Measurements from ENCODE around the gene DEPP1.
A peak's percentile ranks its signal among the peaks of the same experiment; 100 is the strongest.

The DEPP1 gene

DNA sequence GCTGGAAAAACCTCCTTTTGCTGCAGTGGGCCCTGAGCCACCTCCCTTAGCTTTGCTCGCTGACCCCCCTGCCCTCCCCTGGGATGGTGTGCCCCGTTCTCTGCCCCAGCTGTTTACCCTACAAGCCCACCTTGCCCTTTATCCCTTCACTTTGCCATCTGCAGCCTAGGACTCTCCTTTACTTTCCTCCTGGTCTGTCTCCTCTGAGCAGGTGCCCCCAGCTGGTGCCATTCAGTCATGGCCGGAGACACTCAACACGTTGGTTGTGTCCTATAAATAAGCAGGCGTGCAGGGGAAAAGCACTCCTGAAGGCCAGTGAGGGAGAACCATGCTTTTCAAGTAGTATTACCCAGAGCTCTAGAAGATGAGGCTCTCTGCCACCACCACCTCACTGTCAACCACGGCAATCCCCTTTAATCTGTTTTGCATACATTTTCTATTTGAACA lies 12.9 kb downstream of the DEPP1 start:
- no peak for DNase-seq

DNA sequence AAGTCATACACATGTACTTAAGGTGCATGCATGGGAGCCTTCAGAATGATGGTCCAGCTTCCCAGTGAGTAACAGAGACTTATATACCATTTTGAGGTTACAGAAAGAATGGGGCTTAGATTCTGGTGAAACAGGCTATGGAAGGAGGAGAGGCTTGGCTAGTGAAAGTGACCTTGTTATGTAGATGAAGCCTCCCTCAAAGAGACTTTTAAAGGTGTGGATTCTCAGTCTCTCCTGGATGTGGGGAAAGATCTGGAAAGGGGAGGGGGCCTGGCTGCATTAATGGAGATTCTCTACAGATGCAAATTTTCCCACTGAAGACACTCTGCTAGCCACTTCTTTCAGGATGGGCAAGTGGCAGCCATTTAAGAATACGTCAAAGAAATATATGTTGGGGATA lies 13.5 kb downstream of the DEPP1 start:
- DNase-seq, result no peak

- DNase-seq, result no peak
These were observed 14.6 kb downstream of the DEPP1 start for GRCh38 chr10:44963772-44964633.

DNA sequence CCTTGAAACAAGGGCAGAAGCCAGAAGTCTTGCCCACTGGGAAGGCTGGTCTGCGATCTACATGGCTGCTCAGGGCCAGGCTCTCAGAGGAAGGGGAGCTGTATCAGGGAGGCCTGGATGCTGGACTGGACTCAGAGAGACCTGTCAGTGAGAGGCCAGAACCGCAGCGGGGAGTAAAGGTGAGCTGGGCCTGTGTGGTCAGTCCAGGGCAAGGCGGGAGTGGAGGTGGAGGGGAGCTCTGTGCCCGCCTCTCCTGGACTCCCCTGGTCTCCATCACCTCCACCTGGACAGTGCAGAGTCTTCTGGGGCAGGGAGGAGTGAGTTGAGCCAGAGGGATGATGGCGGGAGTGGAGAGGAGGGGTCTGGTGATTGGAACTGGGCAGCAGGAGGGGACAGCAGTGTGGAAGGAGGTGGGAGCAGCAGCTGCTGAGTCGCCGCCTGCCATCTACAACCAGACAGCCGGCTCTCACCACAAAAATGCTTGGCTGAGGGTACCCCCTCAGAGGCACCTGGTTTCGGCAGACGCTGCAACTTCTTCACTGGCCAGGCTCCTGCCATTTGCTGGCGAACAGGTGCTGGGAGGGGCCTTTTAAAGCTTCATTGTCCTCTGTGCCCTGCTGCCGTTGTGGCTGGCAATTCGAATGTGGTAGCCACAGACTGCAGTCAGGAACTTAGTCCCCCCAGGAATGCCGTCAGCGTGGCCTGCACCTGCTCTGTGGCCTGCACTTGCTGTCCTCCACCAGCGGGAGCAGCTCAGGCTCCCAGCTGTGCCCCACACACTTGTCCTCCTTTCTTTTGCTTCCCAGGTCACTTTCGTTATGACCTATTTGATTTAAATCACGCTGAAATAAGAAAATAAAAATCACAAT lies 15.5 kb downstream of the DEPP1 start:
- DNase-seq, result no peak

GRCh38 chr10:44961931-44962750 lies 16.5 kb downstream of the DEPP1 start:
- DNase-seq, result no peak

- DNase-seq, result no peak
These were observed 17.4 kb downstream of the DEPP1 start for GRCh38 chr10:44961230-44961571.

- DNase-seq, result no peak
These were observed 18.0 kb downstream of the DEPP1 start for GRCh38 chr10:44960482-44961229.

DNA sequence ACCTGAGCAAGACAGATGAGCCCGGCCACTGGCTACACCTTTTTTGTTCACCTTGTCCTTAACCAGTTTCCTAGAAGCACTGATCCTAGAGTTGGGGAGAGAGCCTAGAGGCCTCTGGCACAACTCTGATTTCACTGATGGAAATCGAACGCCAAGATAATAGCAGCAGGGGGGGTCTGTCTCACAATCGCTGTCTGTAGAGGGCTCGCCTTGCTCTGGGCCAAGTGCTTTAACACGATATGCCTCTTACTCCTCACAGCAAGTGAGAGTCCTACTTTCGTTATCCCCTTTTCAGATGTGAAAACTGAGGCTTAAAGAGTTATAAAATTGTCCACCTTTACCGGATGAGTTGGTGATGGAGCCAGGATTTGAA lies 18.5 kb downstream of the DEPP1 start:
- DNase-seq, result no peak

DNA sequence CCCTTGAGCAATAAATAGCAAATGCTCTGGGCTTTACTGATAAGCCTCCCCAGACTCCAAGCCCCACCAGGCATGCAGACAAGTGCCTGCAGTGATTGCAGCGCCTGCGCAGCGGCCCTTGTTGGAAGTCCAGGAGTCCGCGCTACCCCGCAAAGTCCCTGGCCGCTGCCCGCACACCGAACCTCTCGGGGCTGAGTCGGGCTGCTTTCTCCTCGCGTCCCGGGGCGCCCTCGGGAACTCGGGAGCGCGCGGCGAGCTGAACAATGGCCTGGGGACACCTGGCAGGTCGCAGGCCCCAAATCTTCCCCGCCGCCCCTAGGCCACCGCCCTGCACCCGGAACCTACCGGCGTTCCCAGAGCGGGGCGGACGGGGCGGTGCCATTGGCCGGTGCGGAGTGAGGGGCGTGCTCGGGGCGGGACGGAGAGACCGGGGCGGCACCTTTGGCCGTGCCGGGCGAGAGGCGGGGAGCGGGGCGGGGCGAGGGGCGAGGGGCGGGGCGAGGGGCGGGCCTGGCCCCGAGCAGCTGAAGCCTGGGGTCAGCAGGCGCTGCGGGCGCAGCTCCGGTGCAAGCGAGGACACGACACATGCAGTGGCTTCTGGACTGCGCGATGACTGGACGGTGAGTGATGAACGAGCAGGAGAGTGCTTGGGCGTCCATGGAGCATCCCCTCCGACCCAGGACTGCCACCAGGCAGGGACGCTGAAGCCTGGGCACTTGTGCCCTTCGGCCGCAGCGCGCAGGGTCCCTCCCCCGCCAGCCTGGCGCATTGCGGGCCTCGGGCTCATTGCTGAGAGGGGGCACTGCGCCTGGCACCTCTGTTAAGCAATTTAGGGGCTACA lies 19.1 kb downstream of the DEPP1 start, which contains the start of gene RASSF4:
RASSF4 (plus strand) TSS at position 556 of the 841 bp plus-strand sequence. CDS start 10,401 bp downstream, outside the sequence.
- DNase-seq, result peak; percentile 94 to 95

- no peak for DNase-seq
These were observed 19.7 kb downstream of the DEPP1 start for GRCh38 chr10:44958898-44959246.

DNA sequence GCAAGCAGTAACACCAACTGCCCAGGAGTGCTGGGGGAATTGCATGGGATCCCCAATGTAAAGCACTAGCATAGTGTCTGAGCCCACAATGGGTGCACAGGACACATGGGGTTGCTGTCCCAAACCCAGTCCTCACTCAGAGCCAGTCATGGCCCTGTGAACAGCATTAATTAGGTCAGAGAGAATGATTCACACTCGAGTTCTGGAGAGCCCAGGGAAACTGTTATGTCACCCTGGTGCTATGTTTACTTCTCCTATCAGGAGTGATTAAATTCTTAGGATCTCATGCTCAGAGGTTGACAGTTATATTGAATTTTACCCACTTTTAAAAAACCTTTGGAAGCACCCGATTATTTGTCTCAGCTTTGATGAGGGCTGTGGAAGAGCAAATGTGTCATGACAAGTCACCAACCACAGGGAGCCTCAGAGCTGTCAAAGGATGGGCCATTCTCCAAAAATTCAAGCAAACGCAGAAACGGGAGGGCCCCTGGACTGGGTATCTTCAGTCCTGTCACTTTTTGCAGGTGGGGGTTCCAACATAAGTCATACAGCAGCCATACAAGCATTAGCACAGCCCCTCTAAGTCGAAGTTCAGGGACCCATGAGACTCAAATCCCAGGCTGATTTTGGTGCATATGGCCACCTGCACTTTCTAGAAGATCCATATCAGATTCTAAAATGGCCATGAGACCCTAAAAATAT lies 20.3 kb downstream of the DEPP1 start:
- DNase-seq, result no peak

GRCh38 chr10:44956717-44957706 lies 21.6 kb downstream of the DEPP1 start:
- DNase-seq, result no peak

- DNase-seq, result no peak
These were observed 22.4 kb downstream of the DEPP1 start for GRCh38 chr10:44956226-44956625.

- DNase-seq, result no peak
These were observed 23.1 kb downstream of the DEPP1 start for GRCh38 chr10:44955413-44956070.

DNA sequence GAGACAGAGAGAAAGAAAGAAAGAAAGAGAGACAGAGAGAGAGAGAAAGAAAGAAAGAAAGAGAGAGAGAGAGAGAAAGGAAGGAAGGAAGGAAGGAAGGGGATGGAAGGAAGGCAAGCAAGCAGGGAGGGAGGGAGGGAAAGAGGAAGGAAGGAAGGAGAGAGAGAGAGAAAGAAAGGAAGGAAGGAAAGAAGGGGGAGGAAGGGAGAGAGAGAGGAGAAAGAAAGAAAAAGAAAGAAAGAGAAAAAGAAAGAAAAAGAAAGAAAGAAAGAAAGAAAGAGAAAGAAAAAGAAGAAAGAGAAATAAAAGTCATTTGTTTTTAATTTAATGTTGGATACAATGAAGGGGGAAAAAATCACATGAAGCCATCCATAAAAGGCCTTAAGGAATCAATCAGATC lies 23.6 kb downstream of the DEPP1 start:
- DNase-seq, result no peak

GRCh38 chr10:44954042-44954441 lies 24.6 kb downstream of the DEPP1 start:
- no peak for DNase-seq

- DNase-seq, result no peak
These were observed 25.8 kb downstream of the DEPP1 start for GRCh38 chr10:44952779-44953231.

DNA sequence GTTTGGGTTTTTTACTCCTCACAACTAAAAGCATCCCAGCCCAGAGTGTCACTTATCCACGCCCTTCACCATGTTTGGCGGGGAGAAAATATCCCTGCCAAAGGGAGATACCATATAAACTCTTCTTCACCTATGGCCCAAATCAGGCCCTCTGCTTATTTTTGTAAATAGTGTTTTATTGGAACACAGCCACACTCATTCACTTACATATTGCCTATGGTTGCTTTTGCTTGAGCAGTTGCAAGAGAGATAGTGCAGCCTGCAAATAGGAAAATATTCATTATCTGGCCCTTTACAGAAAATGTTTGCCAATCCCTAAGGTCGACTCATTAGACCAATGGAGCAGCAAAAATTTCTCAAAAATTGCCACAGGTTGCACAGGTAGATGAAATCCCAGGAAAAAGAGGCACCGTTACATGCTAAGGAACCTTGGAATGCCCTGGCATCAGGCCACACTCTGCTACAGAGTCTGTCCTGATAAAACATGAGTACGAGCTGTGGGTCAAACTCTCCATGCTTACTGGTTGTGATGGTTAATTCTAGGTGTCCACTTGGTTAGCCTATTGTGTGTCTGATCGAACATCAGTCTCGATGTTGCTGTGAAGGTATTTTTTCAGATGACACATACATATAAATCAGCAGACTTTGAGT lies 26.9 kb downstream of the DEPP1 start:
- DNase-seq, result no peak

Measured in stimulated activated CD4-positive, alpha-beta T cell treated with anti-CD3 and anti-CD28 coated beads, Interleukin-2, amount 100 ng/mL, for 24 hours (primary cell).